GM18511 (cell line): ENCODE data around the gene PPP2R3B.

ENCODE experiments used
- ATAC-seq: cut with Tn5 transposase; IDR thresholded peaks from one replicate; pipeline ENCODE4 v1.9.1; 2021; ENCODE audit warnings: mild to moderate bottlenecking, moderate library complexity; ENCODE audit not compliant: unreplicated experiment

PPP2R3B gene

GRCh38 chrX:372856-373640 is 13.7 kb downstream of the PPP2R3B start:
- ATAC-seq: no peak

- no peak for ATAC-seq
Measured at GRCh38 chrX:371907-372306, 14.8 kb downstream of the PPP2R3B start.

- no peak for ATAC-seq
Measured at GRCh38 chrX:370963-371745, 15.6 kb downstream of the PPP2R3B start.

- no peak for ATAC-seq
Measured at GRCh38 chrX:370244-370962, 16.3 kb downstream of the PPP2R3B start.

GRCh38 chrX:369563-370101 is 17.1 kb downstream of the PPP2R3B start:
- no peak for ATAC-seq

- no peak for ATAC-seq
Measured at GRCh38 chrX:368811-369562, 17.7 kb downstream of the PPP2R3B start.

GRCh38 chrX:367866-368265 is 18.8 kb downstream of the PPP2R3B start:
- ATAC-seq: no peak

- no peak for ATAC-seq
Measured at GRCh38 chrX:367349-367748, 19.4 kb downstream of the PPP2R3B start.

- ATAC-seq: no peak
Measured at GRCh38 chrX:363621-364375, 22.9 kb downstream of the PPP2R3B start.

- ATAC-seq: no peak
Measured at GRCh38 chrX:362937-363620, 23.6 kb downstream of the PPP2R3B start.

GRCh38 chrX:362351-362750 is 24.4 kb downstream of the PPP2R3B start:
- ATAC-seq: no peak

- ATAC-seq: no peak
Measured at GRCh38 chrX:361231-362145, 25.2 kb downstream of the PPP2R3B start.

GRCh38 chrX:360496-361150 is 26.1 kb downstream of the PPP2R3B start:
- ATAC-seq: no peak

GRCh38 chrX:358651-359143 is 28.0 kb downstream of the PPP2R3B start:
- ATAC-seq: no peak

- ATAC-seq: no peak
Measured at GRCh38 chrX:357693-358471, 28.8 kb downstream of the PPP2R3B start.

GRCh38 chrX:357035-357692 is 29.5 kb downstream of the PPP2R3B start:
- no peak for ATAC-seq
